ENCODE data around the gene CDCA7.

Gene CDCA7

DNA sequence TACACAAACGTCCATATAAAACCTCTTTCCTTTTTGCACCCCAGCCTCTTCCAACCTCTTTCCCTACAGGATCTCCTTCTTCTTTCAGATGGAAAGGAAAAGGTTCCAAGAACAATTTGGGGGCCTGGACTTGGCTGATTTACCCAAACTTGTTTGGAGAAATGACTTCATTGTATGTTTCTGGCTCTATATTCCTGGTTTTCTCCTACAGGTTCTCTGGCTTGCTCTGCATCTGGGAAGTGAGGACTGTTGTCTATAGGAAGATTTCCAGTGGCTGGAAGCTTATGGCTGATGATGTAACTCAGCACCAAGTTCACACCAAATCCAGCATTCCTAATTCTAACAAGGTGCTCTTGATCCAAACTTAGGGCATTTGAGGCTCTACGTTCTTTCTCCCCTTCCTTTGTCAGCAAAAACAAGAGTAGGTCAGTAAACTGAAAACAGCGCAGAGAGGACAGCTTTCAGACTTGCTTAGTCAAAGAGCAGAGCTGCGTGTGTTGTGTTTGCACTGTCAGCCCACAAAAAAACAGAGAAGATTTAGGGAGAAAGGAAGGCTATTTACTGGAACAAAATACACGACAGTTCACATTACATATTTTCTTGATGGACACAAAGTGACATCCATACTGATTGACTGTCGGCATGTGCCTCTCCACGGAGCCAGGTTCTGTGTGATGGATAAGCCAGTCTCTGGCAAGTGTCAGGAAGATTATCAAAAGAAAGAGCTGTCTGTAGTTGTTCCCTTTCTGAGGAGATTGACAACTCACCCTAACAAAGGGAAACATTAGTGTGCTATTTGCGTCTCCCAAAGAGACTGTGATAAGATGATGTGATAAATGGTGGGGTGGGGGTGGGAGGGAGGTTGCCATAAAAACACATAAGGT lies 39.7 kb downstream of the CDCA7 start:
- no peak overlapping the region for H3K27ac ChIP-seq
- TF ChIP-seq, protein P1, sequence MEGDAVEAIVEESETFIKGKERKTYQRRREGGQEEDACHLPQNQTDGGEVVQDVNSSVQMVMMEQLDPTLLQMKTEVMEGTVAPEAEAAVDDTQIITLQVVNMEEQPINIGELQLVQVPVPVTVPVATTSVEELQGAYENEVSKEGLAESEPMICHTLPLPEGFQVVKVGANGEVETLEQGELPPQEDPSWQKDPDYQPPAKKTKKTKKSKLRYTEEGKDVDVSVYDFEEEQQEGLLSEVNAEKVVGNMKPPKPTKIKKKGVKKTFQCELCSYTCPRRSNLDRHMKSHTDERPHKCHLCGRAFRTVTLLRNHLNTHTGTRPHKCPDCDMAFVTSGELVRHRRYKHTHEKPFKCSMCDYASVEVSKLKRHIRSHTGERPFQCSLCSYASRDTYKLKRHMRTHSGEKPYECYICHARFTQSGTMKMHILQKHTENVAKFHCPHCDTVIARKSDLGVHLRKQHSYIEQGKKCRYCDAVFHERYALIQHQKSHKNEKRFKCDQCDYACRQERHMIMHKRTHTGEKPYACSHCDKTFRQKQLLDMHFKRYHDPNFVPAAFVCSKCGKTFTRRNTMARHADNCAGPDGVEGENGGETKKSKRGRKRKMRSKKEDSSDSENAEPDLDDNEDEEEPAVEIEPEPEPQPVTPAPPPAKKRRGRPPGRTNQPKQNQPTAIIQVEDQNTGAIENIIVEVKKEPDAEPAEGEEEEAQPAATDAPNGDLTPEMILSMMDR (IDR thresholded peaks at IDR 0.05) = no peak
- no peak for TF ChIP-seq ZFX (IDR thresholded peaks at IDR 0.05; ENCODE audit: borderline replicate concordance)

DNA sequence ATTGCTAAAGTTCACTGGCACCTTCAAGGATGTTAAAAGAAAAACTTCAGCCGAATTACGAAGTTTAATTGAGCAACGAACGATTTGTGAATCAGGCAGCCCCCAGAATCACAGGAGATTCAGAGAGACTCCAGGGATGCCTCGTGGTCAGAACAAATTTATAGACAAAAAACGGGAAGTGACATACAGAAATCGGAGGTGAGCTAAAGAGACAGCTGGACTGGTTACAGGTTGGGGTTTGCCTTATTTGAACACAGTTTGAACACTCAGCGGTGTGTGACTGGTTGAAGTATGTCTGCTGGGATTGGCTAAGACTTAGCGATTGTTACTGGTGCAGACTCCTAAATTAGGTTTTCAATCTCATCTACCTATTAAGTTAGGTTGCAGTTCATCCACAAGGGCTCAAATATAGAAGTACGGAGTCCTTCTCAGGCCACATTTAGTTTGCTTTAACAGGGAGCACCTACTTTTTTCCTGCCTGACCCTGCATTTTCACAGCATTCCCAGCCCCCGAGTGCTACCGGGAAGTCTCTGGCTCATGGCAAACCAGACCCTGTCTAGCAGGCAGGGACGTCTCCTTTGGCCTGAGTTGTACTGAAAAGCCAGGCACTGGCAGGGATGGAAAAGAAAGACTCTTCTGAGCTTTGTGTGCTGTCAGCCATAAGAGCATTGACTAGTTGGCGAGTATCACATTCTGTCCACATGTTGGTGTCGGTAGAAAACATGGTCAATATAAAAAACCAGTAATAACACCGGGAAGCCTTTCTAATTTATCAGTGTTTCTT lies 41.1 kb downstream of the CDCA7 start:
- H3K27ac ChIP-seq = no peak overlapping the region
- TF ChIP-seq ZFX (IDR thresholded peaks at IDR 0.05; ENCODE audit: borderline replicate concordance) = no peak
- TF ChIP-seq, protein P1 (IDR thresholded peaks at IDR 0.05) = no peak

DNA sequence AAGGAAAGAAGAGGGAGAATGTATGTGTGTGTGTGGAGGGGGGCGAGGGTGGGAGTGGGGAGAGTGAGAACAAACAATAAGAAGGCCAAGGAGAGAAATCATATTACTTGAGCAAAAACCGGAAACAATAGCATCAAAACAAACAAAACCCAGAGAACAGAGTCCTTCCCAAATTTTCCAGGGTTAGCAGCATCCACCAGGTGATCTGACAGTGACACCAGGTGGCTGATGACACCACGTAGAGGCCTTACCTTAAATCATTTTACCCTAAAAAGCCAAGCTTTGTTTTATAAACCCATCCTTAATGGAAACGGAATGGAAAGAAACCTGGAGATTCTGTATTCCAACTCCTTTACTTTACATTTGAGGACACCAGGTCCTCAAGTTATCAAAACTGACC lies 42.9 kb downstream of the CDCA7 start:
- TF ChIP-seq ZFX (IDR thresholded peaks at IDR 0.05; ENCODE audit: borderline replicate concordance) = no peak
- TF ChIP-seq, protein P1 (IDR thresholded peaks at IDR 0.05) = no peak

DNA sequence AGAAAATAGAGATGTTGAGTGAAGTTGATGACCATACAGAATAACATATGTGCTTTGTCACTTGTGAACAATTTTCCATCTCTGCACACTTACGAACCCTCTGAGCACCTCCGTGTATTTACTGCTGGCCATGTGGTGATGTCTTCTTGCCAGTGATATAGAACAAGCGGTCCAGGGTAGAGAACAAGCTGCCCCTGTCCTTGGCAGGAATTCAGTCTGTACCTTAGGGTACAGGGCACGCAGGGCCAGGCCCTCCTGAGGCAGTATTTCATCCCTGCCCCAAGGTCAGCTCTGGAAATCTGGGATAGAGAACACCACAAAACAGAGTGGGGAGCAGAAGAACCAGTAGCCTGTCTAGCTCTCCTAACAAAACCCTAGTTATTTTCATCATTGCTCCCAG lies 44.6 kb downstream of the CDCA7 start:
- TF ChIP-seq, protein P1 (IDR thresholded peaks at IDR 0.05) = no peak
- no peak for TF ChIP-seq ZFX (IDR thresholded peaks at IDR 0.05; ENCODE audit: borderline replicate concordance)

More for the DNA sequence above, 42.9 kb downstream of the CDCA7 start:
- no peak overlapping the region for H3K27ac ChIP-seq

DNA sequence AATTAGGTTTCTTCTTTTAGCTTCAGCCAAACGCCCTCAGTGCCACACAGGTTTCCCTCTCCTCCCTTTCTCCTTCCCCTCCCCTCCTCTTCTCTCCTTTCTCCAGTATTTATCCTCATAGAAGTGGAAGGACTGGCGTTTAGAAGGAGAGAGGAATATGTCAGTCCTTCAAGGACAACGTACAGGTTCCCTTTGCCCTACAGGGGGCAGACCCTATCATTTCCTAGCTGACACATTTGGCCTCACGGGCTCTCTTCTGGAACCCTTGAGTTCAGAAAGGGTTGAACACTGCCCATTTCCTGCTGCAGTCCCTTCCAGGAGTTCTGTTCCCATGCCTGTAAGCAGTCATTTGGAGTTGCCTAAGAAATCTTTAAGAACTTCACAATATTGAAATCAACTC lies 46.1 kb downstream of the CDCA7 start:
- H3K27ac ChIP-seq = no peak overlapping the region
- TF ChIP-seq ZFX (IDR thresholded peaks at IDR 0.05; ENCODE audit: borderline replicate concordance) = no peak
- TF ChIP-seq, protein P1 (IDR thresholded peaks at IDR 0.05) = peak; percentile 28; the same call in 1 of the 2 replicates

More for the DNA sequence above, 44.6 kb downstream of the CDCA7 start:
- H3K27ac ChIP-seq = no peak overlapping the region

DNA sequence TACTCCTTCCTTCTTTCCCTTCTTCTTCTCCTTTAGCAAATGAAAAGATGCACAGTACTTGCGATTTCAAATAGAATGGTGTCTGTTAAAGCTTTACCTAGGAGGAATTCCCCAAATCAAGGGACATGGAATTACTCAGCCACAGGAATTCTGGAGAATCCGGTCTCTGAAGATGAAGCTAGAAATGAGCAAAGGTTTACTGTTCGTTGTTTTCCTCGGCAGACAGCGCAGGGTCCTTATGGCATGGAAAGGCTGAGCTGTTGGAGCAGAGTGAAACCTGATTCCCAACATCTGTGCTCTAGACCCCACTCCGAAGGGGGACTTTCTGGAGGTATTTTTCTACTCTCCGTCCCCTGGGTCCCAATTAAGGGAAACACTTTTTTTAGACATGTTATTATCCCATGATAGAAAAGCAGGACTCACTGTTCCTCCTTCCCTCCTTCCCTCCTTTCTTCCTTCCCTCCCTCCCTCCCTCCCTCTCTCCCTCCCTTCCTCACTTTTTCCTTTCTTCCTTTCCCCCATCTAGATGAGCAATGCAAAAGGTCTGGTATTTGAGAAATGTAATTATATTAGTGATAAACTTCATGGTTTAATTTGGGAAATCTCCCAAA lies 47.1 kb downstream of the CDCA7 start:
- H3K27ac ChIP-seq = no peak overlapping the region
- TF ChIP-seq ZFX (IDR thresholded peaks at IDR 0.05; ENCODE audit: borderline replicate concordance) = no peak

DNA sequence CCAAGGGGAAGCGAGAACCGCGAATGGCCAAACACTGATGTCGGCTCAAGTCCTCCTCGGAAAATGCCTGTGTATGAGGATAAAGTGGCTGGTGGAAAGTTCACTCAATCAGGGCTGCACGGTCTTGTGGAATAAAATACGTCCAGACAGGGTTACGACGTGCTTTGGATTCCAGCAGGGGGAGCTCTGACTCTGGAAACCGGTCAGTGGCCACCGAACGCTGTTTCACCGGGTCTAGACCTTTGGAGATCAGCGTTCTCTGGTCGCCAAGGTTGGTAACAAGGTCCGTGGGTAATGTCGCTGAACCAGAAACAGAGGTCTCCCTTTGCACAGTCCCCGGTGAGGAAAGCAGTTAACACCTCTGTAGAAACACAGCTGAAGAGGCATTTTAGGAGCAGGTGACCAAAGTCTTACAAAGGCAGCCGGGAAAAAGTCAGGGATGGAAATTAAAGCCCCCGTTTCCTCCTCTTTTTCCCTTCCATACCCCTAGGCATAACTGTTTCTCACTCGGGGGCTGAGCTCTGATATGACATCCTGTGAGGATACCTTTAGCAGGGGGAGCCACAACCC lies 47.8 kb downstream of the CDCA7 start:
- TF ChIP-seq, protein P1 (IDR thresholded peaks at IDR 0.05) = peak; percentile 73
- TF ChIP-seq ZFX (IDR thresholded peaks at IDR 0.05; ENCODE audit: borderline replicate concordance) = no peak
- H3K27ac ChIP-seq = no peak overlapping the region

Data from 22Rv1 (cell line).